Stimulated activated naive B cell treated with anti-CD40 and anti-IgM and Interleukin-4, amounts not matched to agents 10 μg/mL and 1 μg/mL and 100 μg/mL, for 72 hours (primary cell): Measurements from ENCODE around the gene PEPD.
A peak's percentile ranks its signal among the peaks of the same experiment; 100 is the strongest.

Experiments used
- ATAC-seq, 2 donors: fragments of 150-1000 bp; cut with Tn5 transposase; replicated peaks; 2 replicates each; pipeline ENCODE4 v1.10.0; 2021; ENCODE audit warnings: moderate library complexity in 1 of 2
- DNase-seq: peaks from one replicate; pipeline ENCODE4 v3.0.0; 2021
- H3K27ac Mint-ChIP-seq: one replicate; pipeline ENCODE4 v1.8.0; 2022; ENCODE audit warnings: mild to moderate bottlenecking, mixed read lengths
- H3K27me3 Mint-ChIP-seq, 2 donors: one replicate each; pipeline ENCODE4 v1.8.0; 2022; ENCODE audit warnings: mixed read lengths in 2 of 2
- H3K36me3 Mint-ChIP-seq, 2 donors: one replicate each; pipeline ENCODE4 v1.8.0; 2022; ENCODE audit warnings: mixed read lengths in 2 of 2, mild to moderate bottlenecking in 1 of 2
- H3K4me1 Mint-ChIP-seq, 2 donors: one replicate each; pipeline ENCODE4 v1.8.0; 2022; ENCODE audit warnings: mixed read lengths in 2 of 2, mild to moderate bottlenecking in 1 of 2
- H3K4me3 Mint-ChIP-seq, 2 donors: one replicate each; pipeline ENCODE4 v1.8.0; 2022; ENCODE audit warnings: mild to moderate bottlenecking in 2 of 2, mixed read lengths in 2 of 2, moderate library complexity in 1 of 2
- H3K9me3 Mint-ChIP-seq, 2 donors: one replicate each; pipeline ENCODE4 v1.8.0; 2022; ENCODE audit warnings: mixed read lengths in 2 of 2, mild to moderate bottlenecking in 1 of 2

PEPD gene

DNA sequence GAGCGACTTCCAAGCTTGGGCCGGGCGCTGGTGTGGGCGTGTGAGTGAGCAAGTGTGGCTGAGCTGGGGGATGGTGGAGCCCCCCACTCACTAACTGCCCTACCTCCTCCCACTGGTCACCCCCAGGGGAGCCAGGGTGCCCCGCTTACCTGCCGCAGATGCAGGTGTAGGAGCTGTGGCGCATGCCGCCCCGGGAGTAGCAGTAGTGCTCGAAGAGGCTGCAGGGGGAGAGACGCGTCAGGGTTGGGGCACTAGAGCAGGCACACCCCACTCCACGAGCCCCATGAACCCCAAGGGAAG lies 108.2 kb downstream of the PEPD start:
- H3K4me1 Mint-ChIP-seq, result peaks cover 5 to 11% of the 10 kb centered on the region in 2 donors
- H3K36me3 Mint-ChIP-seq, result peaks cover 5 to 10% of the 10 kb centered on the region in 2 donors
- no peak overlapping the region for H3K4me3 Mint-ChIP-seq

DNA sequence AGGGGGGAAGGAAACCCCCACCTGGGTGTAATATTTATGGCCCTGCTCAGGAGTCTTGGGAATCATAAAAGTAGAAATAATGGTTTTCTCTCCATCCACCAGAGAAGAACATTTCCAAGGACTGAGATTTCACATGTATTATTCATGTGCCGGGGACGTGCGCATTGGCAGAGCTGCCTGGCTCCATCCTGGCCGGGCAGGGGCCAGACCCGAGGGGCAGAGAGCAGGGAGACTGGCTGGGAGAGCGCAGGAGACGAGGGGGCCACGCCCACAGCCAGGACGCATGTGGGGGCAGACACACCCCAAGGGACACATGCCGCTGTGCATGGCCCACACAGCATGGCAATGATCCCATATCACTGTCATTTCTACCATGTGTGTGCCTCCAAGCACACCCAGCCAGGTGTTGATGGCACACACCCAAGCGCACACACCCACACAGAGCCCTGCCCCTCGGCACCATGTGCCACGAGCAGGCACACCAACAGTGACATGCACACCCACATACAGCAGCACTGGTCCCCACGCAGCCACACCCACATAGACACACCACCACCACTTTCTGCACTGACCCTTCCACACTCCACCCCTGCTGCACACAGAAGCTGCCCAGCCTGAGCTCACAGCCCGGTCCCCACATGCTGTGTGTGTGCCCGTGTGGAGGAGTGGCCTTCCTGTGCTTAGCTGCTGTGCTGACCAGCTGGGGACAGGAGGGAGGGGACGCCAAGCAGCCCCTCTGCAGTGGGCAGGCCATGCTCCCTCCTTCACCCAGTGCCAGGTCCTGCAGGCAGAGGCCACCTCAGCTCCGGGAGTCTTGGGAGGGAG lies 108.8 kb downstream of the PEPD start:
- H3K9me3 Mint-ChIP-seq, result no peaks in the 10 kb centered on the region
- peaks cover 5 to 10% of the 10 kb centered on the region in 2 donors for H3K36me3 Mint-ChIP-seq
- no peaks in the 10 kb centered on the region for H3K27me3 Mint-ChIP-seq
- no peak overlapping the region for H3K4me3 Mint-ChIP-seq
- DNase-seq (no peak), ATAC-seq (no peak)
- H3K27ac Mint-ChIP-seq, result no peak overlapping the region
- H3K4me1 Mint-ChIP-seq, result peaks cover 5 to 11% of the 10 kb centered on the region in 2 donors

More for the DNA sequence above, 108.2 kb downstream of the PEPD start:
- Mint-ChIP-seq H3K27me3 (no peaks in the 10 kb centered on the region), H3K27ac (no peak overlapping the region), H3K9me3 (no peaks in the 10 kb centered on the region)
- ATAC-seq (no peak), DNase-seq (no peak)

GRCh38 chr19:33411621-33412180 lies 109.9 kb downstream of the PEPD start:
- DNase-seq (no peak), ATAC-seq (no peak)
- Mint-ChIP-seq H3K27ac (no peak overlapping the region), H3K4me3 (no peak overlapping the region), H3K36me3 (peaks cover 8 to 10% of the 10 kb centered on the region in 2 donors), H3K4me1 (peaks cover 5 to 9% of the 10 kb centered on the region in 2 donors), H3K27me3 (no peaks in the 10 kb centered on the region), H3K9me3 (no peaks in the 10 kb centered on the region)

DNA sequence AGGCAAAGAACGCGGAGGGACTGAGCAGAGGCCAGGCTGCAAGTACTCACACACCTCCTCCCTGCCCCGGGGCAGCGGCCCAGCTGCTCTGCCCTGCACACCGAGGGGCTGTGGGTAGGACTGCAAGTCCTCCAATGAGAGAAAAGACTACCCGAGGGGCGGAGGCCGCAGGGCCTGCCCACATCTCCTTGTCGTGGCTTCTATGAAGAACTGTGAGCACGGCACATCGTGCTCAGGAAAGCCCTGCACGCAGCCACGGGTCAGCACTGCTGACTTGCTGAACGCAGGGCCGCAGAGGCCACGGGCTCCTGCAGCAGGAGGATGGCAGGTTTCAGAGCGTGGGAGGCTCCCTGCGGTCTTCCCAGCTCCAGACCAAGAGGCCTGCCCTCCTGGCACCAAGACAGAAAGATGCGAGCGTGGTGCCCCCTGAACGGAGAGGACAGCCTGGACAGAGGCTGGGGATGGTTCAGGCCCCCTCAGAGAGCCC lies 110.6 kb downstream of the PEPD start:
- no peak for ATAC-seq
- Mint-ChIP-seq H3K9me3 (no peaks in the 10 kb centered on the region), H3K4me1 (peaks cover 1 to 4% of the 10 kb centered on the region in 2 donors), H3K36me3 (peaks cover 8 to 12% of the 10 kb centered on the region in 2 donors), H3K27ac (peak overlapping the region; percentile 25), H3K27me3 (no peaks in the 10 kb centered on the region), H3K4me3 (no peak overlapping the region)
- no peak for DNase-seq

DNA sequence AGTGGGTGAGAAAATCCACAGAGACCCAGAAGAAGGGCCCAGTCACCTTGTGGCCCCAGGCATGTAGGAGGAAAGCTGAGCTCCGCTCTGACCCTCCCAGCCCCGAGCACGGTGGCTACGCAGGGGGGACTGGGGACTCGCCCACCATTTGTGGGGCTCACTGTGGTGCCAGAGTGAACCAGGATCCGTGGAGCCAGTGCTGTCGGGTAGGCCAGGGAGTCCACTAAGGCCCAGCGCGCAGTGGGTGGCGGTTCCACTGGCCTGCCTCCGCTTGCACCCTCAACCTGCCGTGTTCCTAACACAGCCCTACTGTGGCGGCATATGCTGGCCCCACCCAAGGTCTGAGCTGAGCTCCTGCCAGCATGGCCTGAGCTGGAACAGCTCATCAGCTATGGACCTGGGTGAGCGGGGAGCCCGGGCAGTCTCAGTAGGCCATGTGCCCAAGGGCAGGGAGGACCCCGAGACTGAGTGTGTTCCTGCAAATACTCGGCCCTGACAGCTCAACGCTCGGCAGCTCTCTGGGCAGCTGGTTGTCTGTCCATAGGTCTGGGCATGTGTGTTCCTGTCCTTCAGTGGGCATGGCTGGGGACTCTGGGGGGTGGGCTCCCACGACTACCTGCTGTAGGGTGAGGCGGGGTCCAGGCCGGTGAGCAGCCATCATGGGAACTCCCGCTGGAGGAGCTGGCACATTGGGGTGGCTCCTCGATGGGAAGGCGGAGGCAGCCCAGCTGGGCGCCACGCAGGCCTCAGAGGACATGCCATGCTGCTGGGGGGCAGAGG lies 111.5 kb downstream of the PEPD start:
- no peak overlapping the region for H3K4me3 Mint-ChIP-seq
- no peaks in the 10 kb centered on the region for H3K27me3 Mint-ChIP-seq
- ATAC-seq (no peak), DNase-seq (no peak)
- H3K27ac Mint-ChIP-seq, result no peak overlapping the region
- H3K9me3 Mint-ChIP-seq, result no peaks in the 10 kb centered on the region
- H3K36me3 Mint-ChIP-seq, result peaks cover 8 to 15% of the 10 kb centered on the region in 2 donors
- peaks cover 0 to 7% of the 10 kb centered on the region in 2 donors for H3K4me1 Mint-ChIP-seq

- Mint-ChIP-seq H3K4me3 (no peak overlapping the region), H3K36me3 (peaks cover 11 to 15% of the 10 kb centered on the region in 2 donors), H3K4me1 (peaks cover 7 to 8% of the 10 kb centered on the region in 2 donors), H3K9me3 (no peaks in the 10 kb centered on the region), H3K27ac (no peak overlapping the region), H3K27me3 (no peaks in the 10 kb centered on the region)
- ATAC-seq (no peak), DNase-seq (no peak)
Observed at GRCh38 chr19:33408538-33409434, 112.8 kb downstream of the PEPD start.

- ATAC-seq, result no peak
- H3K27me3 Mint-ChIP-seq, result no peaks in the 10 kb centered on the region
- no peak for DNase-seq
- H3K9me3 Mint-ChIP-seq, result no peaks in the 10 kb centered on the region
- H3K4me3 Mint-ChIP-seq, result no peak overlapping the region
- peaks cover 7 to 8% of the 10 kb centered on the region in 2 donors for H3K4me1 Mint-ChIP-seq
- H3K36me3 Mint-ChIP-seq, result peaks cover 11 to 15% of the 10 kb centered on the region in 2 donors
- no peak overlapping the region for H3K27ac Mint-ChIP-seq
Observed at GRCh38 chr19:33408116-33408515, 113.5 kb downstream of the PEPD start.

DNA sequence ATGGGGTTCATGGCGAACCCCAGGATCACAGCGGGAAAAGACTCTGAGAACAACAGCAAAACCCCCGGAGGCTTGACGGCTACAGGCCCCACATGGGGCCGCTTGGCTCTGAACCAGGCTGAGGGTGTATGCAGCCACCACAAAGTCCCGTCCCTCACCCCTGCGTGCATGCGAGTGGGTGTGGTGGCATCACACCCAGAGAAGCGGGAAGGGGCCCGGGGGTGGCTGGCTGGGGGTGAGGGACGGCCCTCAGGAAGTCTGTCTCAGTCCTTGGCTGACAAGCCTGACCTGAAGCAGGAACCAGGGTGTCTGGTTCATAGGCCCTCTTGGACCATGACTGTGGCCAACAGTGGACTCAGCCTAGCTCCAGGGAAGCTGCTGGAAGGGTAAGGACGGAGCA lies 113.9 kb downstream of the PEPD start:
- ATAC-seq, result no peak
- H3K36me3 Mint-ChIP-seq, result peaks cover 11 to 15% of the 10 kb centered on the region in 2 donors
- no peak overlapping the region for H3K4me3 Mint-ChIP-seq
- no peaks in the 10 kb centered on the region for H3K9me3 Mint-ChIP-seq
- DNase-seq, result no peak
- H3K4me1 Mint-ChIP-seq, result peaks cover 7 to 8% of the 10 kb centered on the region in 2 donors
- no peak overlapping the region for H3K27ac Mint-ChIP-seq
- H3K27me3 Mint-ChIP-seq, result no peaks in the 10 kb centered on the region

GRCh38 chr19:33407140-33407551 lies 114.4 kb downstream of the PEPD start:
- Mint-ChIP-seq H3K27me3 (no peaks in the 10 kb centered on the region), H3K36me3 (peaks cover 11 to 15% of the 10 kb centered on the region in 2 donors), H3K4me1 (peaks cover 7 to 8% of the 10 kb centered on the region in 2 donors), H3K27ac (no peak overlapping the region), H3K9me3 (no peaks in the 10 kb centered on the region), H3K4me3 (no peak overlapping the region)
- DNase-seq, result no peak
- ATAC-seq, result peak in 1 of 2 donors; percentile 38

DNA sequence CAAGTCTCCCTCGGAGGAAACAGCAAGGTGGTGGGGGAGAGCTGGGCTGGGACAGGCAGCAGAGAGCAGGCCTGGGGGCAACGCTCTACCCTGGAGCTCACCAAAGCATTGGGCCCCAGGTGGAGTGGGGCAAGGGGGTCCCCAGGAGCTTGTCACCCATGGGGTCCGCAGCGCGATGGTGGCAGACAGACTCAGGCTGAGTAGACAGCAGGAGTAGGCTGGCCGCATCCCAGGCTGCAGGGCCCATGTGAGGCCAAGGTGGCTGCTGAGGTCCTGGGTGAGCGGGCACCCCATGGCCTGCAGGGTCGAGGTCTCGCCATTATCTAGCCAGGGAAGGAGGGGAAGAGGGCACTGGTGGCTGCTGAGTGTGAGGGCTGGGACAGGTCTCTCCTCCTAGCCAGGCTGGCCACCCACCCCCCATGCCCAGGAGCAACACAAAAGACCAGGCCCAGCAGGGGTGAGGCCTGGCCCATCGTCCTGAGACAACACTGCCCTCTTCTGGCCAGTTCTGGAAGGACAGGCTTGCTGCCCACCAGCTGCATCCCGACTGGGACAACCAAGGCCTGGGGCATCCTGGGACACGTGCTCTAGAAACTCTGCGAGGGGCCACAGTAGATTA lies 115.0 kb downstream of the PEPD start:
- Mint-ChIP-seq H3K9me3 (no peaks in the 10 kb centered on the region), H3K4me1 (peaks cover 7 to 8% of the 10 kb centered on the region in 2 donors), H3K36me3 (peaks cover 11 to 15% of the 10 kb centered on the region in 2 donors), H3K4me3 (no peak overlapping the region), H3K27me3 (no peaks in the 10 kb centered on the region), H3K27ac (no peak overlapping the region)
- DNase-seq (peak; percentile 61), ATAC-seq (peak; percentile 84 to 85)

- peaks cover 7 to 8% of the 10 kb centered on the region in 2 donors for H3K4me1 Mint-ChIP-seq
- ATAC-seq (no peak), DNase-seq (no peak)
- H3K27ac Mint-ChIP-seq, result peak overlapping the region; percentile 14
- no peaks in the 10 kb centered on the region for H3K9me3 Mint-ChIP-seq
- H3K27me3 Mint-ChIP-seq, result no peaks in the 10 kb centered on the region
- no peak overlapping the region for H3K4me3 Mint-ChIP-seq
- H3K36me3 Mint-ChIP-seq, result peaks cover 9 to 11% of the 10 kb centered on the region in 2 donors
Observed at GRCh38 chr19:33405553-33406461, 115.8 kb downstream of the PEPD start.

- H3K4me1 Mint-ChIP-seq, result peaks cover 7 to 8% of the 10 kb centered on the region in 2 donors
- no peaks in the 10 kb centered on the region for H3K9me3 Mint-ChIP-seq
- H3K4me3 Mint-ChIP-seq, result no peak overlapping the region
- no peak overlapping the region for H3K27ac Mint-ChIP-seq
- no peak for ATAC-seq
- H3K36me3 Mint-ChIP-seq, result peaks cover 5 to 11% of the 10 kb centered on the region in 2 donors
- H3K27me3 Mint-ChIP-seq, result no peaks in the 10 kb centered on the region
- DNase-seq, result no peak
Observed at GRCh38 chr19:33405254-33405552, 116.4 kb downstream of the PEPD start.
